PC-3 (cell line): Measurements from ENCODE around the gene ATE1.

ENCODE experiments used
- CTCF ChIP-seq: fragments of 300-600 bp; sonication (generic); conservative IDR thresholded peaks from 2 replicates; pipeline ENCODE4 v1.5.1; 2017; ENCODE audit warnings: antibody characterized with exemption, low read depth, mild to moderate bottlenecking, low read length
- EZH2 ChIP-seq: fragments of 300-600 bp; sonication (generic); IDR thresholded peaks from one replicate; pipeline ENCODE4 v1.6.1; 2017; ENCODE audit warnings: antibody characterized with exemption, mild to moderate bottlenecking, low read length; ENCODE audit not compliant: unreplicated experiment
- EZH2phosphoT487 ChIP-seq: fragments of 300-600 bp; sonication (generic); IDR thresholded peaks from 2 replicates; pipeline ENCODE4 v1.6.1; 2018; ENCODE audit warnings: mild to moderate bottlenecking, antibody characterized with exemption, low read length, borderline replicate concordance

- TF ChIP-seq CTCF = no peak
- no peak for TF ChIP-seq EZH2
- TF ChIP-seq EZH2phosphoT487 = no peak
Measured at GRCh38 chr10:121739114-121739513, 188.7 kb downstream of the ATE1 start.
